Coronary artery (tissue), 2 donors: Measurements from ENCODE around the gene ALOX5.
A peak's percentile ranks its signal among the peaks of the same experiment; 100 is the strongest.

Experiments
- DNase-seq: peaks from one replicate; pipeline ENCODE4 v3.0.0-alpha.2; 2017; ENCODE audit warnings: low spot score
- H3K27ac ChIP-seq, 2 donors: fragments of 200-600 bp; sonication (generic); one replicate each; pipeline ENCODE4 v1.5.1; 2016 to 2019
- H3K4me3 ChIP-seq: fragments of 200-600 bp; sonication (generic); 2 replicates; pipeline ENCODE4 v1.5.1; 2016; ENCODE audit warnings: mild to moderate bottlenecking, moderate library complexity
- TF ChIP-seq, protein P1 (sequence below): fragments of 200-600 bp; sonication (generic); IDR thresholded peaks from one replicate; pipeline ENCODE4 v1.5.1; 2019; ENCODE audit warnings: antibody characterized with exemption

Gene ALOX5

DNA sequence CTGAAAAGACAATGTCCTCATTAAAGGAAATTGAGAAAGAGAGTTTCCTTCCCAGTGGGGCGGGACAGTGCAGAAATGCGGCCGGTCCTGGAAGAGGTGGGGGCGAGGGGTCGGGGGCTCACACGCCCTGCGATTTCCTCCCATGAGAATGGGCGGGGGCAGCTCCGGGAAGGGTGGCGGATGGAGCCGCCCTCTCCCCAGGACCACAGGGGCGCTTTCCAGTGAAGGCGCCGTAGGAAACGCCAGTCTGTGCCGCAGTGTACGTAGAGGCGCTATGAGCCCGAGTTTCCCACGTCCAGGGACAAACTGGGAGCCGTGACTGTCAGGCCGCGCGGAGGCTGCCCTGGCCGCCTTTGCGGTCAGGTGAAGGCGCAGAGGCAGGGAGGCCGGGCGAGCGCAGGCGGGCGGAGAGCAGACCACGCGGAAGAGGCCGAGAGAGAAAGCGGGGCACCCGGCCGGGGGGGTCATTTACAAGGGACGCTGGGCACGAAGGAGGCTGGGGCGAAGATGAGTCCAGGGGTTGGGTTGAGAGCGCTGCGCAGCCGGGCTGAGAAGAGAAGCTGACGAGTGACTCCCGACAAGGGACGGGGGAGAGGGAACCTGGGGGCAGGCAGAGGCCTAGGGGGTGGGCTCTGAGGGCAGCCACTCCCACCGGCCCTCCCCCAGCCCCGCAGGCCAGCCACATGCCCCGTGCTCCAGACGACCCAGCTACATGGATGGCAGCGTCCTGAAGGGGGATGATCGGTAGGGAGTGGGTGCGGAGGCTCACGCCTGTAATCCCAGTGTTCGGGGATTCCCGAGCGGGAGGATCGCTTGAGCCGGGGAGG is 45.0 kb downstream of the ALOX5 start:
- peak overlapping the region; percentile 76 to 84 for H3K27ac ChIP-seq
- H3K4me3 ChIP-seq: peak overlapping the region; percentile 75
- TF ChIP-seq, protein P1, sequence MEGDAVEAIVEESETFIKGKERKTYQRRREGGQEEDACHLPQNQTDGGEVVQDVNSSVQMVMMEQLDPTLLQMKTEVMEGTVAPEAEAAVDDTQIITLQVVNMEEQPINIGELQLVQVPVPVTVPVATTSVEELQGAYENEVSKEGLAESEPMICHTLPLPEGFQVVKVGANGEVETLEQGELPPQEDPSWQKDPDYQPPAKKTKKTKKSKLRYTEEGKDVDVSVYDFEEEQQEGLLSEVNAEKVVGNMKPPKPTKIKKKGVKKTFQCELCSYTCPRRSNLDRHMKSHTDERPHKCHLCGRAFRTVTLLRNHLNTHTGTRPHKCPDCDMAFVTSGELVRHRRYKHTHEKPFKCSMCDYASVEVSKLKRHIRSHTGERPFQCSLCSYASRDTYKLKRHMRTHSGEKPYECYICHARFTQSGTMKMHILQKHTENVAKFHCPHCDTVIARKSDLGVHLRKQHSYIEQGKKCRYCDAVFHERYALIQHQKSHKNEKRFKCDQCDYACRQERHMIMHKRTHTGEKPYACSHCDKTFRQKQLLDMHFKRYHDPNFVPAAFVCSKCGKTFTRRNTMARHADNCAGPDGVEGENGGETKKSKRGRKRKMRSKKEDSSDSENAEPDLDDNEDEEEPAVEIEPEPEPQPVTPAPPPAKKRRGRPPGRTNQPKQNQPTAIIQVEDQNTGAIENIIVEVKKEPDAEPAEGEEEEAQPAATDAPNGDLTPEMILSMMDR: no peak
- peak; percentile 80 for DNase-seq

DNA sequence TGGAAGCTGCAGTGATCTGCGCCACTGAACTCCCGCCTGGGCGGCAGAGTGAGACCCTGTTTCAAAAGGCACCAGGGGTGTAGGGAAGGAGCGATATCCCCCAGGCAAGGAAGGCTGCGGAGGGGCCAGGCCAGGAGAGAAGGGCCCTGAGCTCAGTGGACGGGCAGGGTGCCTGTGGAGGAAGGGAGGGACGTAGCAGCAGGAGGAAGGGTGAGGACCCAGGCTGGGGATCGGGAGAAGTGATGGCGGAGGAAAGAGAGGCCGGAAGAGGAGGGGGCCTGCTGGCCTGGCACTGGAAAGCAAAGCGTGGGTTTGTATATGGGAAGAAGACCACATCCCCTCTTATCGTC is 45.6 kb downstream of the ALOX5 start:
- no peak for DNase-seq
- TF ChIP-seq, protein P1: no peak
- Histone ChIP-seq H3K4me3 (peak overlapping the region; percentile 75), H3K27ac (peak overlapping the region; percentile 76 to 84)

DNA sequence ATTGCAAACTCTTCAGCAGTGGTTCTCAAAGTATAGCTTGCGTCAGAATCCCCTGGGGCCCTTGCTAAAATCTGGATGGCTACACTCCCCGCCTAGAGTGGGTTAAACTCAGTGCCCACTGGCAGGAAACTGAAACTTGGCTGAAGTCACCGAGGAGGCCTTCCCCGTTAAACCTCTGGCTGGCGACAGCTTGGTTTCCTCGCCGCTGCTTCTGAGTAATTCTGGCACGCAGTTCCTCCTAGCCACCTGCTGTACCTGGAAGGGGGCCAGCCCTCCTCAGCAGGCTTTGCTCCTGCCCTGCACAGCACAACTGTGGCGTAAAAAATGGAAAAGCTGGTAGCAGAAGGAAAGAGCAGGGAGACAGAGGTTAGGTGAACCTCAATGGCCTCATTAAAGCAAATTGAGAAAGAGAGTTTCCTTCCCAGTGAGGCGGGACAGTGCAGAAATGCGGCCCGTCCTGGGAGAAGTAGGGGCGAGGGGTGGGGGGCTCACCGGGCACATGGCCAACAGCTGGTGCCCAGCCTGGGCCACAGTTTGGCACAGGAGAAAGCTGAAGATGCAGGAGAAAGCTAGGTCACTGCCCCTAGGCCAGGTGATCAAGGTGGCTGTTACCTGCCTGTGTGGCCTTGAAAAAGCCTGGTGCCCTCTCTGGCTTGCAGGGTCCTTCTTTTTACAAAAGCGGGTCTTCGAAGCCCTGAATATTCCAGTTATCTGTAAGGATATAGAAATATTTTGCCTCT is 46.6 kb downstream of the ALOX5 start:
- Histone ChIP-seq H3K27ac (peak overlapping the region; percentile 76 to 84), H3K4me3 (peak overlapping the region; percentile 20)
- peak; percentile 78 for DNase-seq
- TF ChIP-seq, protein P1: no peak

DNA sequence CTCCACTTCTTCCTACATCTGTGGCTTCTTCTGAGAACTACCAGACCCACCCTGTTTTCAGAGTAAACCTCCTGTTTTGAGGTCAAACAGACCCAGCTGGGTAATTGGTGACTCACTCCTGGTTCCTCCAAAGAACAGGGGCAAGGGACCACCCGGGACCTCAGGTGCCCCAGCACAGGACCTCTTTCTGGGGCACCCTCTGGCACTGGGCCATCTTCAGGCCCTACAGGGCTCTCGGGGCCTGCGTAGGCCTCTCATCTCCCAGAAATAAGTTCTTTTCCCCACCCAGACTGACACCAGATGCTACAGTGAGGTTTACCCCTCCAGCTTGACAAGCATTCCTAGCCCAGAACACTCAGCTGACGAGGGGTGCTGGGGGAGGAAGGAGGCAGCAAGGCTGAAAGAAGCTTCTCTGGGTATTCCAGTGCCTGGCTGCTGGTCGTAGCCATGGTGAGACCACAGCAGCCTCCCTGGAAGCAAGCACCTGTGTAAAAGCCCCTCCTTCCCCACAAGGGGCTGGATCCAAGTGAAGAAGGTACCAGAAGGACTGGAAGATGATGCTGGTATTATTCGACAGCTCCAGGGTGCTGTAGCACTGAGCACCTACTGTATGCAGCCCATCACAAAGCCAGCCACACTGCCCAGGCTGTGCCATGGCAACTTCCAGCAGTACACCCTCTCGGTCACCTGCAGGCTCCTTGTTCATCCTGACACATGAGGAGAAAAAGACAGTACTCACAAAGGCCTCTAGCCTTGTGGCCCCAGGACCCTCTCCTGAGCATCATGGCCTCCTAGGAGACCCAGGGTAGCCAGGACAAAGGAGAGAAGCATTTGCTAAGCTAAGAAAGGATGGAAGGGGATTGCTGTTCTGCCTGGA is 47.4 kb downstream of the ALOX5 start:
- H3K27ac ChIP-seq: peak overlapping the region in 1 of 2 donors; percentile 84
- peak; percentile 69 for DNase-seq
- H3K4me3 ChIP-seq: no peak overlapping the region
- TF ChIP-seq, protein P1: no peak

DNA sequence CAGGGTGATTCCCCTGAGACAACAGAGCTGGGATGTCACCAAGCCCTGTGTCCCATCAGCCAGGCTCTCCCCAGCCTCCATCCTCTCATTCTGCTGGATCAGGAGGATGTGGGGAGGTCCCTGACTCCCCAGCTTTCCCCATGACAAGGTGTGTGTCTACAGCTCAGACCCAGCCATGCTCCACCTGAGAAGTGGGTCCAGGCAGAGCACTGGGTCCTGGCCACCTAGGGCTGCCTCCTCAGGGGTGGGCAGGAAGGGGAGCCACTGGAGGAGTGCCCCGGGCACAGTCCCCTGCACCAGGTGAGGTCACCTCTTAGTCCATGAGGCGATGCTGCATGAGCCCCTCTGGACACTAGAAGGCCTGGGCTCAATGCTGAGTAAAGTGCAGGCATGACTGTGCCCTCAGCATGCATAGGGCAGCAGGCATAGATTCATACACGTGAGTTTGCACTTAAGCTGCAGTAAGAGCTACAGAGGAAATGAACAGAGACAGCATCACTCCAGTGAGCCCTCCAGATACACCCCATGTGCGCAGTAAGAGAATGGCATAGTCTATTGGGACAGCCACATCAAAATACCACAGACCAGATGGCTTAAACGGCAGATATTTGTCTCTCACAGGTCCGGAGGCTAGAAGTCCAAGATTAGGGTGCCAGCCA is 48.3 kb downstream of the ALOX5 start:
- TF ChIP-seq, protein P1: no peak
- Histone ChIP-seq H3K27ac (no peak overlapping the region), H3K4me3 (no peak overlapping the region)
- no peak for DNase-seq

DNA sequence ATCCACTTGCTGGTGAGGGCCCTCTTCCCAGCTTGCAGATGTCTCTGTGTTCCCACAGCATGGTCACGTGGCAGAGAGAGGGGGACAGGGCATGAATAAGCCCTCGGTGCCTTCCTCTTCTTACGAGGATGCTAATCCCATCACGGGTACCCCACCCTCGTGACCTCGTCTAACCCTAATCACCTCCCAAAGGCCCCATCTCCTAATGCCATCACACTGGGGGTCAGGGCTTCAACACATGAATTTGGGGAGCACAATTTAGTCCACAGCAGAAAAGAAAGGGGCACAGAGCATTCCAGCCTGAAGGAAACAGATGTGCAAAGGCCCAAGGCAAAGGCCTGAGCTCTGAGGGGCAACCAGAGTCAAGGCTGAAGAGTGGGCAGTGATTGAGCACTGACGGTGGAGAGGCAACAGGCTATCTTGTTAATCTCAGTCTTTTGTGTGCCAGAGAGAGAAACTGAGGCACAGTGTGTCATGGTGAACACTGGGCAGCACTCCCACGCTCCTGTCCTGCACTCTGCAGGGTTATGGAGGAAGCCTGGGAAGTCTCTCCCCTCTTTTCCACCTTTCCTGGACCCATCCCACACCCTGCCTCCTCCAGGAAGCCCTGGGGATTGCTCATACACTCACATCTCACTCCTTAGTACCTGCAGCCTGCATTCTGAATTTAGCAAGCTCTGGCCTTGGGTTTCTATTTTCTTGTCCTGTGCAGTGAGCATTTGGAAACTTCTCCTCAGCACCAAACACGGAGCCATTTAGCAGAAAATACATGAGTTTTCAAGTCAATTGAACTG is 49.0 kb downstream of the ALOX5 start:
- H3K27ac ChIP-seq: no peak overlapping the region
- DNase-seq: no peak
- TF ChIP-seq, protein P1: no peak

More for the DNA sequence above, 49.0 kb downstream of the ALOX5 start:
- H3K4me3 ChIP-seq: no peak overlapping the region
